GM19328 (cell line): ENCODE measurements around the gene ATP2C1.
"Not testable (repeated sequence)": the region's sequence is repeated elsewhere in the genome, so short reads cannot be mapped to it uniquely, and the experiment has no call there.

ENCODE experiments used
- ATAC-seq: cut with Tn5 transposase; IDR thresholded peaks from one replicate; pipeline ENCODE4 v1.9.1; 2021; ENCODE audit warnings: mild to moderate bottlenecking, moderate library complexity; ENCODE audit not compliant: unreplicated experiment

ATP2C1 gene

DNA sequence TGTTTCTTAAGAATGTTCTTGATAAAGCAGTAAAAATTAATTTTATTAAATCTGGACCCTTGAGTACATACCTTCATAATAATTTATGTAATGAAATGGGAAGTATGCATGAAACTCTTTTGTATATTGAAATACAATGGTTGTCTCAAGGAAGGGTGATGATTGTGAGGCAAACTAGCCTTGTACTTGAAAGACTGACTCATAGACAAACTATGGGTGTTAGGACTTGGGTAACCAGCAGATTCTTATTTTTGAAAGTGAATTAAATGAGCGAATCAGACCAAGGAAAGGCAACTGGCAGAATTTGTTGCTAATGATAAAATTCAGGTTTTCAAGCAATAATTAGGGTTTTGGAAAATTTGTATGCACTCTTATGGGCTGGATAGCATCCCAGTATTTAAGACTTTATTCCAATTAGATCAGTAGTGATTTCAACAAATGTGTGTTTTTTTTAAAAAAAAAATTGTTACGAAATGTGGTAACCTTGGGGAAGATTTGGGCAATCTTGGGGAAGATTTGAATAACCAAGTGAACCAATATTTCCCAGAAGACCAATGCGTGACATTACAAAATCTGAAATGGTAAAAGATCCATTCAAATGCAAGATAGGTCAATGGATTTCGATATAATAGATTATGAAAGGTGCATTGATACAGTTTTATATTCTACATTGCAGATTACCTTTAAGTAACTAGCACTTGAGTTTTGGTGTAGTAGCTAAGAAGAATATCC is 42.0 kb downstream of the ATP2C1 start:
- ATAC-seq: no peak

DNA sequence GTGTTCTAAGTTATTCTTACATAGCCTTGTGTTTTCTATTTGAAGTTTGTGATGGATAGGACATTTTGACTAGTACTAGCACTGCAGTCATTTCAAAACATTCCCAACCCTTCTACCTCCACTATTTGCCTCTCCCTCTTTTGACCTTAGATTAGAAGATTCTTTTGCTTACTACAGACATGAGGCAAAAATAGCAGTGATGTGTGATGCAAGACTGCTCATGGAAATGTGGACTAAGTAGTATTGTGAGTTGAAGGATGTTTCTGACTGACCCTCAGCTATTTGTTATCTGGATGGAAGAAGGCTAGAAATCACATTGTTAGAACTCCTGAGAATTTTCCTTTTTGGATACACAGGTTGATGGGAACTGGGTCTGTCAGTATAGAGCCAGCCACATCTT is 45.9 kb downstream of the ATP2C1 start:
- ATAC-seq: no peak

DNA sequence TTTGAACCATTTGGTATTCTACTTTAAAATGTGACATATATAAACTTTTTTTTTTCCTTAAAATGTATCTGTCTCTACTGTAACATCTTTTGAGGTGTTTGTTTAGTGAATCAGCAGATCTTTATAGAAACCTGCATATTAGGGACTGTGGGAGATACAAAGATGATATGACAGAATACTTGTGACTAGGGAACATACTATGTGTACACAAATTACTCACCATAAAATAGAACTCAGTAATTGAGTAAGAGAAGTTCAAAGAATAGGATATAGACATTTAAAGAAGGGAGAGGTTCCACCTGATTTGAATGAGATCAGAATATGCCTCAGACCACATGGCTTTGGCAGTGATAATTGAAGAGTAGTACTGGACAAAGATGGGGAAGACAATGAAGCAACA is 47.9 kb downstream of the ATP2C1 start:
- ATAC-seq: no peak

DNA sequence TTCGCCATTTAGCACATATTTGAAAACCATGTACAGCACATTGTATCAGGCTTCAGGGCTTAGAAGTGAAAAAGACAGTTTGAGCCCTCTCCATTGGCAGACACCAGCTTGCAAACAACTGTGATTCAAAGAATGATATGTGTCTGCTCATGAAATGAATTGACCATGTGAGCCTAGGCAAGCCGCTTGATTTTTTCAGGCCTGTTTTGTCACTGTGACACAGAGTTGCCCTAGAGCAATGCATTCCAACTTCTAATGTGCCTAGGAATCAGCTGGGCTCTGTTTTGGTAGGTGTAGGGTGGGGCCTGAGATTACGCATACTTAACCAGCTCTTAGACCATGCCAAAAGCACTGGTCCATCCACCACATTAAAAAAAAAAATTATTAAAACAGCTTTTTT is 53.0 kb downstream of the ATP2C1 start:
- no peak for ATAC-seq

DNA sequence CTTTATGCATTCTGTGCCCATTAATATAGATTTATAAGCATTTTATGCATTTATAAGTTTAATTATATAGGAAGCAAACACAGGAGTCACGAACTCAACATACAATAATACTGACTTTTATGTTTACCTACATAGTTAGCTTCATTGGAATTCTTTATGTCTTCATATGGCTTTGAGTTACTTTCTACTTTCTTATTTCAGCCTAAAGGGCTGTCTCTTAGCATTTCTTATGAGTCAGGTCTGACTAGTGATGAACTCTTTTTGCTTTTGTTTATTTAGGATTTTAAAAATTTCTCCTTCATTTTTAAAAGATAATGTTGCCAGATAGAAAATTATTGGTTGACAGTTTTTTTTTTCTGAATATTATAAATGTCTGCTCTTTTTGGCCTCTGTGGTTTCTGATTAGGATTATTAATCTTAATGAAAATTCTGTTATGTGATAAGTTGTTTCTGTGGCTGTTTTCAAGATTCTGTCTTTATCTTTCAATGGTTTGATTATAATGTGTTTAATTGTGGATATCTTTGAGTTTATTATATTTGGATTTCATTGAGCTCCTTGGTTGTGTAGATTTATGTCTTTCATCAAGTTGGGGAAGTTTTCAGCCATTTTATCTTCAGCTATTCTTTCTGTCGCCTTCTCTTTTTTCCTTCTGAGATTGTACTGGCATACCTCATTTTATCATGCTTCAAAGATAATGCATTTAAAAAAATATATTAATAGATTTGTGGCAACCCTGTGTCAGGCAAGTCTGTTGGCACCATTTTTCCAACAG is 54.3 kb downstream of the ATP2C1 start:
- ATAC-seq: no peak

DNA sequence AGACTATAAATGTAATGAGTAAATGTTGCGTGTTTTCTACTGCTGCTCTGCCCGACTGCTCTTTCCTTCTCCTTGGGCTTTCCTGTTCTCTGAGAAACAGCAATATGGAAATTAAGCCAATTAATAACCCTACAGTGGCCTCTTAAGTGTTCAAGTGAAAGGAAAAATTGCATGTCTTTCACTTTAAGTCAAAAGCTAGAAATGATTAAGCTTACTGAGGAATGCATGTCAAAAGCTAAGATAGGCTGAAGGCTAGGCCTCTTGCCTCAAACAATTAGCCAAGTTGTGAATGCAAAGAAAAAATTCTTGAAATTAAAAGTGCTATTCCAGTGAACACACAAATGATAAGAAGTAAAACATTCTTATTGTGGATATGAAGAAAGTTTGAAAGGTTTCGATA is 55.0 kb downstream of the ATP2C1 start:
- ATAC-seq: no peak

DNA sequence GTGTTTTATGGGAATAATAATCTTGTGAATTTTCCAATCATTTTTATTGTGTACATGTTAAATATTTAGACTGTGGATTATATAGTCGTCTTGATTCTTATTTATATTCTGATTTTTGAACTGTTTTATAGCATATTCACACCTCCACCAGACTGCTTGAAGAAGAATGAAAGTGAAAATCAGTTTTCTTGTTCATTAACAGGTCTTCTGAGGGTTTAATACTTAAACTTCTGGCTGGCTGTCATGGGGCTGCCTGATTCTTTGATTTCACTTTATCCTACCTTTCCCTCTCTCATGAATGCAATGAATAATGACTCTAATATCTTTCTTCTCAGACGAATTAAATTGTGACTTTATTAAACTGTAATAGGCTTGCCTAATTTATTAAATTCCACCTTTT is 56.2 kb downstream of the ATP2C1 start:
- no peak for ATAC-seq

DNA sequence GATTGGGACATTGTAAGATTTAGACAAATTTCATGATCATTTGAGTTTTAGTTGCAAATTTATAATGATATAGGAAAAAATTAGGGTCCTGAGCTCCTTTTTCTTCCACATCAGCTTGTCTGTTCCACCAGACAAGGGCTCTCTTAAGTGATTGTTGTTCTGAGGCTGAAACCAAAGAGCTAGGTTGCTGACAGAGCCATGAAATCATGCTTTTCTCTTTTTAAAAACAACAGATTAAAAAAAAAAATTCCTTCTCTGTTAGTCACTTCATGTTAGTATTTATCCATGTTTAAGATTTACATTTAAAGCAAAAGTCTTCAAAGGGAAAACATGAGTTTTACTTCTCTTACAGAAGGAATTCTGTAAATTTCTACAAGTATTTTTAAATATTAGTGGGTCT is 56.8 kb downstream of the ATP2C1 start:
- no peak for ATAC-seq

DNA sequence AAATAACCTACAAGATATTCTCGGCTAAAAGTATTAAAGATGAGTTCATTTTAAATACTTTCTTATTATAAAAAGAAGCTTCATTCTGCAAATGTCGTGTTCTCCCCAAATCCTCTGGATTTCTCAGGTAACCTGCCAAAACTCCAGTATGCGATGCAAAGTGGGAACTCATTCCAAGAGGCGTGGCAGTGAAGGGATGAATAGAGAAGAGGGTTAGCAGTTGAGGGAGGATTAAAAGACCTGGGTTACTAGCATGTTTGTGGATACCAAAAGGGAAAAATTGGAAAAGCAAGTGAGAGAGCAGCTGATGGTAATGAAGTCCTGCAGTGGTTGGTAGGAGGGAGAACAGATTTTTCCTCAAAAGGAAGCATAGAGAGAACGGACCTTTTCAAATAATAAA is 61.6 kb downstream of the ATP2C1 start:
- no peak for ATAC-seq

DNA sequence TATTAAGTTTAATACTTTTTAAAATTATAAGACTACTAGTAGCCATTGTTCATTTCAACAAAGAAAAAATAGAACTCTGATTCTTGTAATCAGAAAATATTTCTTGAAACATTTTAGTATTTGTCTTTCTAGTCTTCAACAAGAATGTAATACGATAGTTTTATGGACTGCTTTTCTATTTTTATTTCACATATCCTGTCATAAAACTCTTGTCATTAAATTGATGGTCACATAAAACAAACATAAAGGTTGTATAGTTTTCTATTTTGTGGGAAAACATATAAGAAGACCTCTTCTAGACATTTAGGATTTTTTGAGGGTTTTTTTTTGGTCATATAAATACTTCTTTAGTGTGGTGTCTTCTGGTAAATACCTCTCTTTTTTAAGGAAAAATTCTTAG is 62.4 kb downstream of the ATP2C1 start:
- no peak for ATAC-seq

DNA sequence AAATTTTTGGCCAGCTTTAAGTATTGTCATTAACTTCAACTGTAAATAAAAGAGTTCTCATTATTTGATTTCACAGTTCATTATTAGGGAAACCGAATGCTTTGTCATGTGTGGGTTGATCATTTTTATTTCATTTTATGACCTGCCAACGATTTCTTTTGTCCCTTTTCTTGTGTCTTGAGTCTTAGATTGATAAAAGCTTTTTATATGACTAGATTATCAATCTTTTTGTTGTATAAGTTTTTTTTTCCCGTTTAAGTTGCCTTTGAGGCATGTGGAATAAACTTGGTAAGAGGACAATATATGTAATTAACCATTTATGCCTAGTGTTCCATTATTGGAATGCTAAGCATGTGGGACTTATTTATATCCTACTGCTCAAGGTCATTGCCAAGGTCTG is 62.8 kb downstream of the ATP2C1 start:
- ATAC-seq: no peak

DNA sequence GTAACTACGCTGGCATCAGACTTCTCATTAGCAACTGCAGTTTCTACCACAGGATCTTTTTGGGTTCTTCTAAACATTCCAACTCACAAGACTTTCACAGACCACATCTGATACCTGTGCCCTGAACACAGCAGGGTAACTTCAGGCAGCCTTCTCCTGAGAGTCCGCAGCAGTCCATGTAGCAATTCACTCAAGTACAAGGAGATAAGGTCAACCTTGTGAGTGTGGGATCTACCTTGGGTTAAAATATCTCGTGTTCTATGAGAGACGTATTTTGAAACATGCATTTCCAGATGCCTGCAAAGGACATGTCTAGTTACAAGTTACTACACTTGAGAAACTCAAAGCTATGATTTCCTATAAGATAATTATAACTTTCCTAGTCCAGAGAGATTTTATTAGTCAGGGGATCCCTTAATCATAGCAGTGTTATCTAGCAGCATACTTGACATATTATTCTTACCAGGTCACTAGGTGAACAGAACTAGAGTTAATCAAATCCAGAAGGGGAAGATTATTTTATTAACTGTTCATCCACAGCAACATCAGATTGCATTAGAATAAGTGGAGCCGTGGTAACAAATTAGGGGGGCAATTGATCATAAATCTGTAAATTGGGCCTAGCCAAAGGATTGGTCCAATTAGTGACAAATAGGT is 66.4 kb downstream of the ATP2C1 start:
- ATAC-seq: no peak

DNA sequence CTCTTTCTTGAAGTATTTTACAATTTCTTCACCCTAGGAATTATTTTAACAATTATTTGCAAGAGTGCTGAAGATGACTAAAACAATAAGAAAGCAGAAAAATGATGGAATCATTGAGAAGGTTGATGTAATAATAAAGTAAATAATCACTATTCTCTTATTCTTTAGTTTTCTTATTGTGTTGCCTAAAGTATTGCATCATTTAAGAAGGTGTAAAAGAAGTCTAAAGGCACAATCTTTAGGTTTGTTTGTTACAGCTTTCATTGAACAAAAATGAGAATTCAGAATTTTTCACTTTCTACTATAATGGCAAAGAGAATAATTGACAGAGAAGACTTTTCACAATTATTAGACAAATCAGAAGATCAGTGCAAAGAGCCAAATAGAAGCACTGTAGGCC is 67.6 kb downstream of the ATP2C1 start:
- no peak for ATAC-seq

DNA sequence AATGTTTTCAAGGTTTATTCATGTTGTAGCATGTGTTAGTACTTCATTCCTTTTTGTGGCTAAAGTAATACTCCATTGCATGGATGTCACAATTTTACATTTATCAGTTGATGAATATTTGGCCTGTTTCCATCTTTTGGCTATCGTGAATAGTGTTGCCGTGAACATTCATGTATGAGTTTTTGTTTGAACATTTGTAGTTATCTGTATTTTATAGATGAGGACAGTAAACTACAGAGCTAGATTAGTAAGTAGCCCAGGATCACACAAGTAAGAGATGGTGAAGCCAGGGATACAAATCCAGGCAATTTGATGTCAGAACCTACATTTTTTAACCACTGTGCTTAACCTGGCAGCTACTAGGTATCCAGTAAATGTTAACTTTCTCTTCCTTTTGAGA is 69.6 kb downstream of the ATP2C1 start:
- ATAC-seq: no peak

DNA sequence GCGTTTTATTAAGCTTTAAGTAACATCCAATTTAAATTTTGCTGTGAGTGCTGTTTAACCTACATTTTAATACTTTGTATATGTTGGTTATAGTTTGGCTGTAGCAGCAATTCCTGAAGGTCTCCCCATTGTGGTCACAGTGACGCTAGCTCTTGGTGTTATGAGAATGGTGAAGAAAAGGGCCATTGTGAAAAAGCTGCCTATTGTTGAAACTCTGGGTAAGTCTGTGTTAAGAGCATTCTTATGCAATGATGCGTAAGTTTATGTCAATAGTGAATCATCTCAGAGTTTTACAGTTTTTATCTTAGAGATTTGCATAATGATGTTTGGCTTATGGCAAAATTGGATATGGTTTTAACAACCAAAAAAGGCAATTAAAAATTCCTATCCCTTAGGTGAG is 70.0 kb downstream of the ATP2C1 start:
- ATAC-seq: no peak

DNA sequence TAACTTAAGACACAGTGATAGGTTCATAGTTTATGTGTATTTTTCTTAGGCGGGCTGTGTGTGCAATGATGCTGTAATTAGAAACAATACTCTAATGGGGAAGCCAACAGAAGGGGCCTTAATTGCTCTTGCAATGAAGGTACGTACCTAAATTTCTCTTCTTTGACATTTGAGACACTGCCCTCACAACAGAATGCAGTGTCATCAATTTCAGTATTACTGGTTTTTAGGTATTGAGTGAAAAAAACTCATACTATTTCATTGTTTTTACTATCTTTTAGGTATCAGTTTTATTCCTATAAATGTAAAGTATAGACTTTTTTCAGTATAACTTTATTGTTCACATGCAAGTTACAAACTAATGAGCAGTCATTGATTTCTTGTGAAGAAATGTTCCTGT is 73.4 kb downstream of the ATP2C1 start:
- ATAC-seq: no peak

DNA sequence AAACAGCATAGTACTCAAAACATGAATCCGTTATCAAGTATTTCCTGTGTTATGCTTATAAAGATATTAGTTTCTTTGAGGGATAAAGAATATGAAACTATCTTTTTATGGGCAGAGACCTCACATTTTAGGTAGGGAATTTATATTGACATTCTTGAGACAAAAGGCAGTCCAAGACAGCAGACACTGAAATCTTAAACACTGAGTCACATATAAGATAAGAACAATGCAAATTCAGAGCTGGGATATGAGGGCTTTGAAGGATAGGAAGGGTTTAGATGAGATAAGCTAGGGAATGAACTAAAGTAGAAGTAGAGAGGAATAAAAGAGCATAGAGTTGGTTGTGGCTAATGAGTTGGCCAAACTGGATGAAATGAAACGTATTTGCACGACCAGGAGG is 74.3 kb downstream of the ATP2C1 start:
- ATAC-seq: no peak

DNA sequence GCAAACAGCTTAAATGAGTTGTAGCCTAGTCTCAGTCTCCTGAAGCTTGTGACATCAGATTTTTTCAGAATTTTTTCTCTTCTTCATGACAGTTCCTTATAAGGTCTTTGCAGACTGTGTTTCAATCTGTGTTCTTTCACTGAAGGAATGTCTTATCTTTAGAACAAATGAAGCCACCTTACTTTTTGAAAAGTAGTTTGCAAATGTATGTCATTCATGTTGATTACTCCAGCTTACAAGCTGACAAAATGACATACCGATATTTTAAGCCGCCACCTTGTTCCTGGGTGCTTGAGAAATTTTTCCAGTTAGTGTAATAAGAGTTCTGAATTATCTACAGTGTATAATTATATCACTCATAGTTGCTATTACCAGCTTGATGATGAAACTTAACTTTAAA is 75.7 kb downstream of the ATP2C1 start:
- ATAC-seq: no peak

DNA sequence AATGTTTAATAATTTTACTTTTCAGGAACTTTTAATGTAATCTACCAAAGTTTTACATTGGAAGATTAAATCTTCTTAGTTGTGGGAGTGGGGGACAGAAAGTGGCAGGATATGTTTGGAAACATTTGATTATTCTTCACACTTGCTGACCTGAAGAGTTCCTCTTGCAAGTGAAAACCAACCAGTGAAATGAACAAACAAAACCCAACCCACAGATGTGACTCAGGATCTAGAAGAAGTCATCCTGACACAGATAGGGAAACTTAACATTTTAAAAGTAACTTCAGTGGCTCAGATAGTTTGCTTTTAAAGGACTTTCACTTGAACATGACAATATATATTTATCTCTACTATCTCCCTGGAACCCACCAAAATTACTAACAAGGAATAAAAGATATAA is 77.3 kb downstream of the ATP2C1 start:
- no peak for ATAC-seq

DNA sequence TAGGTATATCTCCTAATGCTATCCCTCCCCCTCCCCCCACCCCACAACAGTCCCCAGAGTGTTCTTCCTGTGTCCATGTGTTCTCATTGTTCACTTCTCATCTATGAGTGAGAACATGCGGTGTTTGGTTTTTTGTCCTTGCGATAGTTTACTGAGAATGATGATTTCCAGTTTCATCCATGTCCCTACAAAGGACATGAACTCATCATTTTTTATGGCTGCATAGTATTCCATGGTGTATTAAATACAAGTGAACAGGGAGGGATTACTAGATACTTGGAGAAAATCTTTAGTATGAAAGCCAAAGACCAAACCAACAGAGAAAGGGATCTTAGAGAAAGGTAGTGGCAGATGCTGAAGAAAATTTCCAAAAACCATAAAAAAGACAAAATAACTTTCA is 78.7 kb downstream of the ATP2C1 start:
- not testable (repeated sequence) for ATAC-seq

DNA sequence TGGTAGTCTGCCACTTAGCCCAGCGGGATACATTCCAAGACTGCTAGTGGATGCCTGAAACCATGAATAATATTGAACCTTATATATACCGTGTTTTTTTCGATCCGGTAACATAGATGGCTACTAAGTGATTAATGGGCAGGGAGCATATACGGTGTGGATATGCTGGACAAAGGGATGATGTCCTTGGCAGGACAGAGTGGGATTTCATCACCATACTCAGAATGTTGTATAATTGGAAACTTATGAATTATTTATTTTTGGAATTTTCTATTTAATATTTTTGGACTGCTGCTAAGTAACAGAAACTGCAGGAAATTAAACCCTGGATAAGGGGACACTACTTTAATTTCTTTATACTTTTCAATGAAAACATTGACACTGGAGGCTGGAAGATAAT is 79.5 kb downstream of the ATP2C1 start:
- ATAC-seq: no peak

DNA sequence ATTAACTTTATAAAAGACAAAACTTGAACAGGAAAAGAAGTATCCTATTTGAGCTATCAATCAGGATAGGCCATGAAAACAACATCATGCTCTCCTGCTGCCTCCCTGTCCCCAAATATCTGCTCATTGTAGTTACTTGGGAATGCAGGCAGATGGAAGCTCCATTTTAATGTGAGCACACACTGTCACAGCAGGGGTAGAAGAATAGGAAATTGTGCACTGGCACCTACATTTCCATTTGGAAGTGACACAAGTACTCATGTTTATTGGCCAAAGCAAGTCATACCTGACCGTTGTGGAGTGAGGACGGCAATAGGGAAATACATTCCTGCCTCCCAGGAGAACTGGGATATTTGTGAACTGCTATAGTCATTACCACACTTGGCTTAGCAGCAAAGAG is 80.3 kb downstream of the ATP2C1 start:
- ATAC-seq: no peak
